Natural killer cell treated with Interleukin-12 subunit alpha and Interleukin-12 subunit beta and Interleukin-15 and Interleukin-18, amount 100 ng/mL, for 72 hours (primary cell): ENCODE measurements around the gene TMEM248. TPM values are rescaled to one million over a fixed set of nuclear protein-coding genes. Genes with fewer than 3 reads are reported as not detected.

Source experiments
- ATAC-seq, 2 donors: fragments of 150-1000 bp; cut with Tn5 transposase in 1 of 2; sonication (Bioruptor Pico), chemical (Tn5 transposase) in 1 of 2; 2 replicates each; pipeline ENCODE4 v1.10.0; 2021
- DNase-seq: peaks from one replicate; pipeline ENCODE4 v3.0.0; 2022; ENCODE audit warnings: low spot score
- H3K27ac Mint-ChIP-seq, 2 donors: 1 replicate in 1 of 2; 2 replicates in 1 of 2; pipeline ENCODE4 v1.8.0; 2022; ENCODE audit warnings: mixed read lengths in 2 of 2, mild to moderate bottlenecking in 1 of 2, moderate library complexity in 1 of 2
- H3K27me3 Mint-ChIP-seq, 2 donors: 1 replicate in 1 of 2; 2 replicates in 1 of 2; pipeline ENCODE4 v1.8.0; 2022; ENCODE audit warnings: mixed read lengths in 2 of 2
- H3K36me3 Mint-ChIP-seq: one replicate; pipeline ENCODE4 v1.8.0; 2022; ENCODE audit warnings: mixed read lengths
- H3K4me1 Mint-ChIP-seq, 2 donors: 1 replicate in 1 of 2; 2 replicates in 1 of 2; pipeline ENCODE4 v1.8.0; 2022; ENCODE audit warnings: low read depth in 2 of 2, mixed read lengths in 2 of 2, mild to moderate bottlenecking in 1 of 2
- H3K4me3 Mint-ChIP-seq: one replicate; pipeline ENCODE4 v1.8.0; 2022; ENCODE audit warnings: mixed read lengths
- H3K9me3 Mint-ChIP-seq: 2 replicates; pipeline ENCODE4 v1.8.0; 2022; ENCODE audit warnings: mixed read lengths
- total RNA-seq, 2 donors: library from RNA; stranded (reverse); gene quantifications; one replicate each; pipeline ENCODE4 v1.2.3, GENCODE V29; 2022

TMEM248 gene
- total RNA-seq, 2 donors from 2014 or later = 88.2 to 110 TPM

- Mint-ChIP-seq H3K4me3 (peak overlapping the region; percentile 36), H3K36me3 (peaks cover 12% of the 10 kb centered on the region), H3K9me3 (no peaks in the 10 kb centered on the region), H3K27me3 (no peaks in the 10 kb centered on the region), H3K4me1 (peaks cover 15 to 17% of the 10 kb centered on the region in 2 donors), H3K27ac (peak overlapping the region in 1 of 2 donors; percentile 30)
- ATAC-seq = no peak
- DNase-seq = no peak
Observed at GRCh38 chr7:66919304-66919703, 1.7 kb upstream of the TMEM248 start.

DNA sequence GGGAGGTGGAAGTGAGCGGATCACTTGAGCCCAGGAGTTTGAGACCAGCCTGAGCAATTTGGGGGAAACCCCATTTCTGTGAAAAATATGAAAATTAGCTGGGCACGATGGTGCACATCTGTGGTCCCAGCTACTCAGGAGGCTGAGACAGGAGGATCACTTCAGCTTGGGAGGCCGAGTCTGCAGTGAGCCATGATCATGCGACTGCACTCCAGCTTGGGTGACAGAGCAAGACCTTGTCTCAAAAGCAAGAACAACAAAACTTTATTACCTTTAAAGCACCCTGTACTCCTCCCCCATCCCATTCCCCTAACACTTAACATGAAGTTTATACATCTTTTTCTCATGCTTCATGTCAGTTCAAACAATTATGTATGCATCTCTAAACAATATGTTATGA lies 1.3 kb upstream of the TMEM248 start:
- Mint-ChIP-seq H3K27me3 (no peaks in the 10 kb centered on the region), H3K9me3 (no peaks in the 10 kb centered on the region), H3K27ac (peak overlapping the region; percentile 30 to 91), H3K36me3 (peaks cover 12% of the 10 kb centered on the region), H3K4me1 (peaks cover 15 to 17% of the 10 kb centered on the region in 2 donors), H3K4me3 (peak overlapping the region; percentile 98)
- no peak for DNase-seq
- ATAC-seq = no peak

DNA sequence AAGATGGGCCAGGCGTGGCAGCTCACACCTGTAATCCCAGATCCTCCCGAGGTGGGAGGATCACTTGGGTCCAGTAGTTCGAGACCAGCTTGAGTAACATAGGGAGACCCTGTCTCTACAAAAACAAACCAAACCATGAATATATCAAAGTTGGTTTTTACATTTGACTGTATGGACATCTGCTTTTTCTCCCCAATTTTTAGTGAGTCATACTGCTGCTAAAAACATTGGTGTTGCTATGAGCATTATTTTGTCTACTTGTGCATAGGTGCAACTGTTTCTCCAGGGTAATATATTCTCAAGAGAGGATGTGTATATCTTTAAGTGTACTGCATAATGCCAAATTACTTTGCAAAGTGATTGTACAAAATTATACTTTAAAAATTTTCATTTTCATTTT lies 769 bp upstream of the TMEM248 start:
- Mint-ChIP-seq H3K4me3 (peak overlapping the region; percentile 98), H3K9me3 (no peaks in the 10 kb centered on the region), H3K27ac (peak overlapping the region; percentile 91 to 94), H3K36me3 (peaks cover 14% of the 10 kb centered on the region), H3K4me1 (peaks cover 17 to 19% of the 10 kb centered on the region in 2 donors), H3K27me3 (no peaks in the 10 kb centered on the region)
- no peak for ATAC-seq
- DNase-seq = no peak

GRCh38 chr7:66921396-66921917 lies 432 bp downstream of the TMEM248 start:
- no peak for DNase-seq
- Mint-ChIP-seq H3K27ac (peak overlapping the region; percentile 91 to 97), H3K27me3 (no peaks in the 10 kb centered on the region), H3K9me3 (no peaks in the 10 kb centered on the region), H3K4me3 (peak overlapping the region; percentile 99), H3K4me1 (peaks cover 21 to 24% of the 10 kb centered on the region in 2 donors), H3K36me3 (peaks cover 18% of the 10 kb centered on the region)
- ATAC-seq = peak; percentile 3 to 64

DNA sequence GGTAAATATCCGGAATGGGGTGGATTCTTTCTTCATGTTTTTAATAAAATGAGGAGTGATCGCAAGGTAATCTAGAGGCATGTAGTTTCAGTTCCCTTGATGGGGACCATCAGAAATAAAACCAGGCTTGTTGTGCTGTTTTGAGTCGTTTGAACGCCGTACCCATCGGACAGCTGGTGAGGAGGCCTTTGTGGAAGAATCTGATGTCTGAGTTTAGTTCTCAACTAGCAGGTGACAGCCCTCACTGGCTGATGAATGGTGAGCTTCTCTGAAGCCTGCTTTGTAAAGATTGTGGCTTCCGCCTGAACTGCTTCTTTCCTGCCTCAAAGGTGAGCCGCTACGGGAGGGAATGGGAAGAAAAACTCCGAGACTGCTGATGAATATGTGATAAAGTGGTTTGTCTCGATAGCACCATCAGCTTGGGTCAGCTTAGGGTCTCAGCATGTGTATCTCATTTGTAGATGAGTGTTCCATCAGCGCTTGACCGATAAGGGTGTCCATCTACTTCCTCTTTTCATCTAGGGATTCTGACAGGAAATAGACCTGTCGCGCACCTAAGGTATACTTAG lies 977 bp downstream of the TMEM248 start:
- ATAC-seq = no peak
- peaks cover 21 to 24% of the 10 kb centered on the region in 2 donors for H3K4me1 Mint-ChIP-seq

DNA sequence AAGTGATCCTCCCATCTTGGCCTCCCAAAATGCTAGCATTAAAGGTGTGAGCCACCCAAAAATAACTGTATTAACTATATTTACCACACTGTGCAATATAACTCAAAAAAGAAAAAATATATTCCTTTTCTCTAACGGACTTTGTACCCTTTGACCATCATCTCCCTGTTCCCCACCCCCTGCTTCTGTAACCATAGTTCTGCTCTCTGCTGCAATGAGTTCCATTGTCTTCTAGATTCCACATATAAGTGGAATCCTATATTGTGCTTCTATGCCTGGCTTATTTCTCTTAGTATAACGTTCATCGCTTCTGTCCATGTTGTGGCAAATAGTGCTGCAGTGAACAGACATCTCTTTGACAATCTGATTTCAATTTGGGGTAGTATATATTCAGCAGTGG lies 4.2 kb downstream of the TMEM248 start:
- Mint-ChIP-seq H3K9me3 (no peaks in the 10 kb centered on the region), H3K27ac (no peak overlapping the region), H3K27me3 (no peaks in the 10 kb centered on the region), H3K36me3 (peaks cover 18% of the 10 kb centered on the region), H3K4me1 (peaks cover 35 to 42% of the 10 kb centered on the region in 2 donors), H3K4me3 (no peak overlapping the region)
- ATAC-seq = no peak
- DNase-seq = no peak

More for the DNA sequence above, 977 bp downstream of the TMEM248 start:
- peak overlapping the region; percentile 91 to 97 for H3K27ac Mint-ChIP-seq
- peak overlapping the region; percentile 99 for H3K4me3 Mint-ChIP-seq
- no peak for DNase-seq
- no peaks in the 10 kb centered on the region for H3K9me3 Mint-ChIP-seq
- peaks cover 18% of the 10 kb centered on the region for H3K36me3 Mint-ChIP-seq
- no peaks in the 10 kb centered on the region for H3K27me3 Mint-ChIP-seq

GRCh38 chr7:66927348-66927948 lies 6.4 kb downstream of the TMEM248 start:
- H3K27ac Mint-ChIP-seq = peak overlapping the region in 1 of 2 donors; percentile 60
- H3K36me3 Mint-ChIP-seq = peaks cover 6% of the 10 kb centered on the region
- no peaks in the 10 kb centered on the region for H3K27me3 Mint-ChIP-seq
- DNase-seq (no peak), ATAC-seq (no peak)
- H3K4me1 Mint-ChIP-seq = peaks cover 26 to 39% of the 10 kb centered on the region in 2 donors
- H3K9me3 Mint-ChIP-seq = no peaks in the 10 kb centered on the region
- no peak overlapping the region for H3K4me3 Mint-ChIP-seq

- ATAC-seq = no peak
- H3K9me3 Mint-ChIP-seq = no peaks in the 10 kb centered on the region
- no peak for DNase-seq
- H3K4me3 Mint-ChIP-seq = no peak overlapping the region
- no peaks in the 10 kb centered on the region for H3K27me3 Mint-ChIP-seq
- H3K4me1 Mint-ChIP-seq = peaks cover 28 to 45% of the 10 kb centered on the region in 2 donors
- peaks cover 6% of the 10 kb centered on the region for H3K36me3 Mint-ChIP-seq
- H3K27ac Mint-ChIP-seq = no peak overlapping the region
Observed at GRCh38 chr7:66928388-66928787, 7.4 kb downstream of the TMEM248 start.

DNA sequence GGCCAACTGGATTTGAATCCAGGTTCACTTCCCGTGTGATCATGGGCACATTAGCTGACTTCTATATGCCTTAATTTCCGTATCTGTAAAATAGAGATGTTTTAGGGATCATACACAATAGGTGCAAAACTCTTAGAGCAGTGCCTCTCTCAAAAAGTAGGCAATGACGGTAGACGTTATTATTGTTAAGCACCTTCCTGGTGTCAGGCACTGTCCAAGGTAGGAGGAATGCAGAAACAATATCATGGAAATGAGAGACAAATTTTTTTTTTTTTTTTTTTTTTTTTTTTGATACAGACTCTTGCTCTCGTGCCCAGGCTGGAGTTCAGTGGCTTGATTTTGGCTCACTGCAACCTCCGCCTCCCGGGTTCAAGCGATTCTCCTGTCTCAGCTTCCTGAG lies 8.1 kb downstream of the TMEM248 start:
- Mint-ChIP-seq H3K4me1 (peaks cover 32 to 49% of the 10 kb centered on the region in 2 donors), H3K27me3 (no peaks in the 10 kb centered on the region), H3K9me3 (no peaks in the 10 kb centered on the region), H3K27ac (no peak overlapping the region), H3K4me3 (no peak overlapping the region), H3K36me3 (peaks cover 6% of the 10 kb centered on the region)
- ATAC-seq (no peak), DNase-seq (no peak)

GRCh38 chr7:66929935-66930334 lies 8.9 kb downstream of the TMEM248 start:
- H3K36me3 Mint-ChIP-seq = peaks cover 6% of the 10 kb centered on the region
- peaks cover 32 to 52% of the 10 kb centered on the region in 2 donors for H3K4me1 Mint-ChIP-seq
- no peaks in the 10 kb centered on the region for H3K27me3 Mint-ChIP-seq
- H3K4me3 Mint-ChIP-seq = no peak overlapping the region
- ATAC-seq (no peak), DNase-seq (no peak)
- H3K27ac Mint-ChIP-seq = peak overlapping the region in 1 of 2 donors; percentile 61
- no peaks in the 10 kb centered on the region for H3K9me3 Mint-ChIP-seq

GRCh38 chr7:66930341-66930740 lies 9.3 kb downstream of the TMEM248 start:
- H3K4me1 Mint-ChIP-seq = peaks cover 29 to 50% of the 10 kb centered on the region in 2 donors
- no peaks in the 10 kb centered on the region for H3K27me3 Mint-ChIP-seq
- H3K36me3 Mint-ChIP-seq = peaks cover 3% of the 10 kb centered on the region
- H3K27ac Mint-ChIP-seq = peak overlapping the region in 1 of 2 donors; percentile 61
- no peaks in the 10 kb centered on the region for H3K9me3 Mint-ChIP-seq
- DNase-seq = no peak
- ATAC-seq = no peak
- H3K4me3 Mint-ChIP-seq = no peak overlapping the region

DNA sequence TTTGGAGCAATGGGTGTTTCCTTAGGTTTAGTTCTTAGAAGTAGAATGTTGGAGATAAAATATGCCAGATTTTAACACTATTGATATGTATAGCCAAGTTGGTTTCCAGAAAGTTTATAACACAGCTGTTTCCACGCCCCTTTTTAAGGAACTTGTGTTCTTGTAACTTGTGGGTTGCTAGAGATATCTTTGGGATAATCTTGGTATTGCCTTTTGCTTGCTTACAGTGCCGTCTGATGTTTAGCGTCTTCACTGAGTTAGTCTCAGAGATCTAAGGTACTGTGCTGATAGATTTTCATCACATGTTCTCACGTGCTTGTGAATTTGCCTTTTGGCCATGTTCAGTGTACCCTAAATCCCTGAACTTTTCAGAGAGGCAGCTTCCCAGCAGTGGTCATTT lies 12.4 kb downstream of the TMEM248 start:
- Mint-ChIP-seq H3K4me3 (no peak overlapping the region), H3K4me1 (peaks cover 49 to 62% of the 10 kb centered on the region in 2 donors), H3K27me3 (no peaks in the 10 kb centered on the region), H3K9me3 (peaks cover 3% of the 10 kb centered on the region), H3K36me3 (peaks cover 8% of the 10 kb centered on the region), H3K27ac (peak overlapping the region in 1 of 2 donors; percentile 47)
- ATAC-seq = no peak
- no peak for DNase-seq

DNA sequence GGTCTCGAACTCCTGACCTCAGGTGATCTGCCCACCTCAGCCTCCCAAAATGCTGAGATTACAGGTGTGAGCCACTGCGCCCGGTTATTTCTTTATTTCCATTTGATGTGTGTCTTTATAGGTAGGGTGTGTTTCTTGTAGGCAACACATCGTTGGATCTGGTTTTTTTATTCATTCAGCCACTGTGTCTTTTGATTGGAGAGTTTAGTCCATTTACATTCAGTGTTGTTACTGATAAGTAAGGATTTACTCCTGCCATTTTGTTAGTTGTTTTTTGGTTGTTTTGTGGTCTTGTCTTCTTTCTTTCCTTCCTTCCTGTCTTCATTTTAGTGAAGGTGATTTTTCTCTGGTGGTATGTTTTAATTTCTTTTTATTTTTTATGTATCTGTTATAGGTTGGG lies 16.9 kb downstream of the TMEM248 start:
- Mint-ChIP-seq H3K36me3 (peaks cover 8% of the 10 kb centered on the region), H3K4me3 (no peak overlapping the region), H3K27ac (peak overlapping the region in 1 of 2 donors; percentile 62), H3K9me3 (peaks cover 3% of the 10 kb centered on the region), H3K27me3 (no peaks in the 10 kb centered on the region), H3K4me1 (peaks cover 44 to 47% of the 10 kb centered on the region in 2 donors)
- DNase-seq = no peak
- ATAC-seq = no peak

- Mint-ChIP-seq H3K4me1 (peaks cover 37 to 39% of the 10 kb centered on the region in 2 donors), H3K27me3 (no peaks in the 10 kb centered on the region), H3K27ac (no peak overlapping the region), H3K4me3 (no peak overlapping the region), H3K9me3 (peaks cover 3% of the 10 kb centered on the region), H3K36me3 (peaks cover 12% of the 10 kb centered on the region)
- DNase-seq (no peak), ATAC-seq (no peak)
Observed at GRCh38 chr7:66939325-66939724, 18.3 kb downstream of the TMEM248 start.
